Liver (tissue), 9 donors: Measurements from ENCODE around the gene ACTN1. TPM values are rescaled to one million over a fixed set of nuclear protein-coding genes. Genes with fewer than 3 reads are reported as not detected.

Experiments used
- DNase-seq: peaks from one replicate; pipeline ENCODE4 v3.0.0-alpha.2; 2017; ENCODE audit warnings: low spot score
- H3K27ac ChIP-seq, 2 donors: one replicate each; pipeline ENCODE4 v1.7.0; 2013; ENCODE audit warnings: inconsistent platforms in 2 of 2, low read length in 2 of 2, control low read depth in 1 of 2, low read depth in 1 of 2, mild to moderate bottlenecking in 1 of 2
- H3K27me3 ChIP-seq, 4 donors: one replicate each; pipeline versions ENCODE4 v1.6.1 to v1.7.0; 2013; ENCODE audit warnings: low read length in 3 of 4, inconsistent platforms in 1 of 4, mild to moderate bottlenecking in 1 of 4, moderate library complexity in 1 of 4; ENCODE audit not compliant: control insufficient read depth in 4 of 4, insufficient read depth in 4 of 4
- H3K36me3 ChIP-seq, 4 donors: one replicate each; pipeline versions ENCODE4 v1.6.1 to v1.7.0; 2013; ENCODE audit warnings: low read length in 3 of 4, mild to moderate bottlenecking in 3 of 4, low read depth in 1 of 4, moderate library complexity in 1 of 4; ENCODE audit not compliant: control insufficient read depth in 4 of 4, insufficient read depth in 3 of 4
- H3K4me1 ChIP-seq, 4 donors: one replicate each; pipeline versions ENCODE4 v1.6.1 to v1.7.0; 2013; ENCODE audit warnings: low read length in 3 of 4, mild to moderate bottlenecking in 3 of 4, moderate library complexity in 1 of 4; ENCODE audit not compliant: control insufficient read depth in 4 of 4, insufficient read depth in 4 of 4
- H3K4me3 ChIP-seq, 3 donors: one replicate each; pipeline versions ENCODE4 v1.6.1 to v1.7.0; 2013; ENCODE audit warnings: low read length in 3 of 3, control low read depth in 1 of 3, low read depth in 1 of 3, mild to moderate bottlenecking in 1 of 3
- H3K9ac ChIP-seq, 2 donors: one replicate each; pipeline ENCODE4 v1.7.0; 2013; ENCODE audit warnings: low read length in 2 of 2, mild to moderate bottlenecking in 2 of 2, moderate library complexity in 2 of 2, control low read depth in 1 of 2, low read depth in 1 of 2
- H3K9me3 ChIP-seq, 4 donors: one replicate each; pipeline versions ENCODE4 v1.6.1 to v1.7.0; 2013; ENCODE audit warnings: low read length in 3 of 4; ENCODE audit not compliant: control insufficient read depth in 4 of 4
- EGR1 ChIP-seq, 2 donors: IDR thresholded peaks; 2 replicates each; pipeline ENCODE4 v1.6.1; 2016 to 2018; ENCODE audit warnings: antibody characterized with exemption in 2 of 2, low read depth in 2 of 2
- FOXA1 ChIP-seq: IDR thresholded peaks from 2 replicates; pipeline ENCODE4 v1.6.1; 2016; ENCODE audit warnings: antibody characterized with exemption
- FOXA2 ChIP-seq: IDR thresholded peaks from 2 replicates; pipeline ENCODE4 v1.6.1; 2016; ENCODE audit warnings: antibody characterized with exemption
- GABPA ChIP-seq, 2 donors: IDR thresholded peaks in 1 of 2; conservative IDR thresholded peaks in 1 of 2; 2 replicates each; pipeline ENCODE4 v1.6.1; 2016; ENCODE audit warnings: antibody characterized with exemption in 2 of 2, mild to moderate bottlenecking in 1 of 2, moderate library complexity in 1 of 2
- NR2F2 ChIP-seq: IDR thresholded peaks from 2 replicates; pipeline ENCODE4 v1.6.1; 2016; ENCODE audit warnings: antibody characterized with exemption
- RAD21 ChIP-seq, 2 donors: IDR thresholded peaks; 2 replicates each; pipeline ENCODE4 v1.6.1; 2016; ENCODE audit warnings: antibody characterized with exemption in 2 of 2, mild to moderate bottlenecking in 2 of 2
- RXRA ChIP-seq, 2 donors: IDR thresholded peaks; 2 replicates each; pipeline ENCODE4 v1.6.1; 2017 to 2018; ENCODE audit warnings: antibody characterized with exemption in 2 of 2, mild to moderate bottlenecking in 1 of 2
- SP1 ChIP-seq: IDR thresholded peaks from 2 replicates; pipeline ENCODE4 v1.6.1; 2018; ENCODE audit warnings: antibody characterized with exemption, mild to moderate bottlenecking
- TAF1 ChIP-seq: conservative IDR thresholded peaks from 2 replicates; pipeline ENCODE4 v1.6.1; 2016; ENCODE audit warnings: antibody characterized with exemption, mild to moderate bottlenecking
- WGBS: extraction: QIAGEN DNeasy Blood & Tissue Kit; methylation state at CpG from one replicate; pipeline ENCODE4 v1.1.7; 2013; 5-methylcytosine and 5-hydroxymethylcytosine counted together
- polyA plus RNA-seq, 2 donors: library from polyadenylated mRNA; stranded (reverse) in 1 of 2; unstranded in 1 of 2; fragments of 200-250 nt in 1 of 2; fragments of >200 nt in 1 of 2; fragmentation: Nextera tagmentation in 1 of 2; extraction: Ambion mirVana in 1 of 2; gene quantifications; one replicate each; pipeline versions ENCODE4 v1.2.1 to v1.2.3, GENCODE V29; 2013 to 2015
- total RNA-seq, 2 donors: library from RNA; depleted of rRNA; stranded (reverse); fragments of >200 nt; gene quantifications; one replicate each; pipeline ENCODE4 v1.2.3, GENCODE V29; 2014
- TF ChIP-seq, protein P1 (sequence below): IDR thresholded peaks from 2 replicates; pipeline ENCODE4 v1.6.1; 2016; ENCODE audit warnings: antibody characterized with exemption
- TF ChIP-seq, protein P2 (sequence below): IDR thresholded peaks from 2 replicates; pipeline ENCODE4 v1.6.1; 2016; ENCODE audit warnings: antibody characterized with exemption
- TF ChIP-seq, protein P3 (sequence below): IDR thresholded peaks from 2 replicates; pipeline ENCODE4 v1.6.1; 2016; ENCODE audit warnings: antibody characterized with exemption
- TF ChIP-seq, protein P4 (sequence below): IDR thresholded peaks from 2 replicates; pipeline ENCODE4 v1.6.1; 2016; ENCODE audit warnings: antibody characterized with exemption, mild to moderate bottlenecking
- donor health status: healthy.
- donor health status: healthy.
- donor health status: healthy.
- donor health status: healthy.
- donor health status: healthy.

ACTN1 gene
- total and polyA plus RNA-seq, 4 donors = 36.2 to 100 (median 63.1) TPM

DNA sequence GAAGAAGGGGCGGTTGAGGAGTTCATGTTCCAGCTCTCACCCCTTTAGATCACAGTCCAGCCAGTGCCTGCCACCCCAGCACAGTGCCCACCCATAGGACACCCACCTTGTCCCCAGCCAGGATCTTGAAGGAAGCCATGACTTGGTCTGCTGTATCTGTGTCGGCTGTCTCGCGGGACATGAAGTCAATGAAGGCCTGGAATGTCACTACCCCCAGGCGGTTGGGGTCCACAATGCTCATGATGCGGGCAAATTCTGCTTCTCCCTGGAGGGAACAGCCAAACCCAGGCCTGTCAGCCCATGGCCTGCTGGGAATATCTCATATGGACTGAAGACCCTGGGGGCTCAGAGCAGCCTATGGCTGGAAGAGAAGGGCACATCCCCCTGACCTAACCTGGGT, 102.1 kb downstream of the ACTN1 start:
- no peaks in the 10 kb centered on the region for H3K27me3 ChIP-seq
- H3K27ac ChIP-seq = no peak overlapping the region
- no peaks in the 10 kb centered on the region for H3K9me3 ChIP-seq
- no peak for DNase-seq
- H3K4me1 ChIP-seq = no peaks in the 10 kb centered on the region
- TF ChIP-seq RAD21 (IDR thresholded peaks at IDR 0.05) = no peak
- no peak for TF ChIP-seq FOXA2
- no peak for TF ChIP-seq TAF1
- no peak for TF ChIP-seq FOXA1
- TF ChIP-seq NR2F2 = no peak
- 98% methylated on average over 6 of the region's 6 CpGs for WGBS
- no peak overlapping the region for H3K9ac ChIP-seq
- H3K4me3 ChIP-seq = no peak overlapping the region
- peaks cover 26 to 91% (median 69%) of the 10 kb centered on the region in 4 donors for H3K36me3 ChIP-seq

DNA sequence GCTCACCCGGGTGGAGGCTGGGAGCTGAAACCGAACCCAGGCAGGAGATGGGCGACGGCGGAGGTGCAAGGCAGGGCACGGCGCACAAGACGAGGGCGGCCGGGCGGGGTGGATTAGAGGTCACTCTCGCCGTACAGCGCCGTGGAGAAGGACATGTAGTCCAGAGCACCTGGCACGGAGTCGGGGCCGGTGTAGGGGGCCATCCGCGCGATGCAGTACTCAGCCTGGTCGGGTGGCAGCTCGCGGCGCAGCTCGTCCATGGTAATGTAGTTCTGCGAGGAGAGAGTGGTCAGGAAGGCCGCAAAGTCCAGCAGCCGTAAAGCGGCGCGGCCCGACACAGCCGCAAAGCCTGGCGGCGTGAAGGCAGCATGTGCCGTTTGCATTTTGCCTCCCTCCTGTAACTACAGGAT, 104.4 kb downstream of the ACTN1 start:
- no peak overlapping the region for H3K4me3 ChIP-seq

DNA sequence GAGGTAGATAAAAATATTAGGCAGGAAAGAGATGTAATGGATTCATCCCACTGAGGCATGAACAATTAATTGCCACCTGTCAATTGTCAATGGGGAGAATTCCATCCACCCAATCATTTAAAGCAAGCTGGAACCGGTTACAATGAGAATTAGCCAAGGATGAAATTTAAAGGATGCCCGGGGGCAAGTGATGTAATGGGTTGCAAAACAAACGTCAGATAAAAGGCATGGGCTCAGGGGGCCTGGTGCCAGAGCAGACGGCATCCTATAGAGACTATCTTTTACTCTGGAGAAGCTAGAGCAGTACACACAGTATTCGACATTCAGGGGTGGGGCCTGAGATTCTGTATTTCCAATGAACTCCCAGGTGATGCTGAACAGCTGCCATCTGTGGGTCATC, 105.7 kb downstream of the ACTN1 start:
- Histone ChIP-seq H3K36me3 (peaks cover 14 to 65% (median 50%) of the 10 kb centered on the region in 4 donors), H3K9me3 (no peaks in the 10 kb centered on the region)
- WGBS = 88% methylated on average over 5 of the region's 5 CpGs
- TF ChIP-seq, protein P1, sequence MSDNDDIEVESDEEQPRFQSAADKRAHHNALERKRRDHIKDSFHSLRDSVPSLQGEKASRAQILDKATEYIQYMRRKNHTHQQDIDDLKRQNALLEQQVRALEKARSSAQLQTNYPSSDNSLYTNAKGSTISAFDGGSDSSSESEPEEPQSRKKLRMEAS = no peak
- TF ChIP-seq NR2F2 (no peak), GABPA (IDR thresholded peaks at IDR 0.05 in 1 of 2, conservative IDR thresholded peaks at IDR 0.05 in 1 of 2) (no peak), EGR1 (IDR thresholded peaks at IDR 0.05; ENCODE audit: low read depth in 2 of 2) (no peak)
- TF ChIP-seq, protein P2, sequence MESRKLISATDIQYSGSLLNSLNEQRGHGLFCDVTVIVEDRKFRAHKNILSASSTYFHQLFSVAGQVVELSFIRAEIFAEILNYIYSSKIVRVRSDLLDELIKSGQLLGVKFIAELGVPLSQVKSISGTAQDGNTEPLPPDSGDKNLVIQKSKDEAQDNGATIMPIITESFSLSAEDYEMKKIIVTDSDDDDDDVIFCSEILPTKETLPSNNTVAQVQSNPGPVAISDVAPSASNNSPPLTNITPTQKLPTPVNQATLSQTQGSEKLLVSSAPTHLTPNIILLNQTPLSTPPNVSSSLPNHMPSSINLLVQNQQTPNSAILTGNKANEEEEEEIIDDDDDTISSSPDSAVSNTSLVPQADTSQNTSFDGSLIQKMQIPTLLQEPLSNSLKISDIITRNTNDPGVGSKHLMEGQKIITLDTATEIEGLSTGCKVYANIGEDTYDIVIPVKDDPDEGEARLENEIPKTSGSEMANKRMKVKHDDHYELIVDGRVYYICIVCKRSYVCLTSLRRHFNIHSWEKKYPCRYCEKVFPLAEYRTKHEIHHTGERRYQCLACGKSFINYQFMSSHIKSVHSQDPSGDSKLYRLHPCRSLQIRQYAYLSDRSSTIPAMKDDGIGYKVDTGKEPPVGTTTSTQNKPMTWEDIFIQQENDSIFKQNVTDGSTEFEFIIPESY = no peak
- TF ChIP-seq, protein P3, sequence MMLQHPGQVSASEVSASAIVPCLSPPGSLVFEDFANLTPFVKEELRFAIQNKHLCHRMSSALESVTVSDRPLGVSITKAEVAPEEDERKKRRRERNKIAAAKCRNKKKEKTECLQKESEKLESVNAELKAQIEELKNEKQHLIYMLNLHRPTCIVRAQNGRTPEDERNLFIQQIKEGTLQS = no peak

More for the DNA sequence above, 104.4 kb downstream of the ACTN1 start:
- 93% methylated on average over 37 of the region's 37 CpGs for WGBS
- H3K9ac ChIP-seq = no peak overlapping the region
- no peak overlapping the region for H3K27ac ChIP-seq
- DNase-seq = no peak
- peaks cover 0 to 4% (median 1%) of the 10 kb centered on the region in 4 donors for H3K4me1 ChIP-seq
- H3K9me3 ChIP-seq = no peaks in the 10 kb centered on the region
- H3K27me3 ChIP-seq = no peaks in the 10 kb centered on the region
- TF ChIP-seq EGR1 (IDR thresholded peaks at IDR 0.05; ENCODE audit: low read depth in 2 of 2) (no peak), TAF1 (no peak), NR2F2 (no peak), SP1 (no peak), RAD21 (IDR thresholded peaks at IDR 0.05) (no peak), RXRA (IDR thresholded peaks at IDR 0.05) (no peak)
- TF ChIP-seq, protein P1 = no peak
- TF ChIP-seq, protein P2 = no peak
- TF ChIP-seq, protein P4, sequence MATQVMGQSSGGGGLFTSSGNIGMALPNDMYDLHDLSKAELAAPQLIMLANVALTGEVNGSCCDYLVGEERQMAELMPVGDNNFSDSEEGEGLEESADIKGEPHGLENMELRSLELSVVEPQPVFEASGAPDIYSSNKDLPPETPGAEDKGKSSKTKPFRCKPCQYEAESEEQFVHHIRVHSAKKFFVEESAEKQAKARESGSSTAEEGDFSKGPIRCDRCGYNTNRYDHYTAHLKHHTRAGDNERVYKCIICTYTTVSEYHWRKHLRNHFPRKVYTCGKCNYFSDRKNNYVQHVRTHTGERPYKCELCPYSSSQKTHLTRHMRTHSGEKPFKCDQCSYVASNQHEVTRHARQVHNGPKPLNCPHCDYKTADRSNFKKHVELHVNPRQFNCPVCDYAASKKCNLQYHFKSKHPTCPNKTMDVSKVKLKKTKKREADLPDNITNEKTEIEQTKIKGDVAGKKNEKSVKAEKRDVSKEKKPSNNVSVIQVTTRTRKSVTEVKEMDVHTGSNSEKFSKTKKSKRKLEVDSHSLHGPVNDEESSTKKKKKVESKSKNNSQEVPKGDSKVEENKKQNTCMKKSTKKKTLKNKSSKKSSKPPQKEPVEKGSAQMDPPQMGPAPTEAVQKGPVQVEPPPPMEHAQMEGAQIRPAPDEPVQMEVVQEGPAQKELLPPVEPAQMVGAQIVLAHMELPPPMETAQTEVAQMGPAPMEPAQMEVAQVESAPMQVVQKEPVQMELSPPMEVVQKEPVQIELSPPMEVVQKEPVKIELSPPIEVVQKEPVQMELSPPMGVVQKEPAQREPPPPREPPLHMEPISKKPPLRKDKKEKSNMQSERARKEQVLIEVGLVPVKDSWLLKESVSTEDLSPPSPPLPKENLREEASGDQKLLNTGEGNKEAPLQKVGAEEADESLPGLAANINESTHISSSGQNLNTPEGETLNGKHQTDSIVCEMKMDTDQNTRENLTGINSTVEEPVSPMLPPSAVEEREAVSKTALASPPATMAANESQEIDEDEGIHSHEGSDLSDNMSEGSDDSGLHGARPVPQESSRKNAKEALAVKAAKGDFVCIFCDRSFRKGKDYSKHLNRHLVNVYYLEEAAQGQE = no peak
- peaks cover 21 to 76% (median 54%) of the 10 kb centered on the region in 4 donors for H3K36me3 ChIP-seq

More for the DNA sequence above, 105.7 kb downstream of the ACTN1 start:
- no peak for DNase-seq
- Histone ChIP-seq H3K4me1 (peaks cover 0 to 4% (median 1%) of the 10 kb centered on the region in 4 donors), H3K4me3 (no peak overlapping the region), H3K9ac (no peak overlapping the region), H3K27me3 (no peaks in the 10 kb centered on the region), H3K27ac (no peak overlapping the region)
